Measurements from ENCODE around the gene FBXL14.

The FBXL14 gene, protein sequence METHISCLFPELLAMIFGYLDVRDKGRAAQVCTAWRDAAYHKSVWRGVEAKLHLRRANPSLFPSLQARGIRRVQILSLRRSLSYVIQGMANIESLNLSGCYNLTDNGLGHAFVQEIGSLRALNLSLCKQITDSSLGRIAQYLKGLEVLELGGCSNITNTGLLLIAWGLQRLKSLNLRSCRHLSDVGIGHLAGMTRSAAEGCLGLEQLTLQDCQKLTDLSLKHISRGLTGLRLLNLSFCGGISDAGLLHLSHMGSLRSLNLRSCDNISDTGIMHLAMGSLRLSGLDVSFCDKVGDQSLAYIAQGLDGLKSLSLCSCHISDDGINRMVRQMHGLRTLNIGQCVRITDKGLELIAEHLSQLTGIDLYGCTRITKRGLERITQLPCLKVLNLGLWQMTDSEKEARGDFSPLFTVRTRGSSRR

DNA sequence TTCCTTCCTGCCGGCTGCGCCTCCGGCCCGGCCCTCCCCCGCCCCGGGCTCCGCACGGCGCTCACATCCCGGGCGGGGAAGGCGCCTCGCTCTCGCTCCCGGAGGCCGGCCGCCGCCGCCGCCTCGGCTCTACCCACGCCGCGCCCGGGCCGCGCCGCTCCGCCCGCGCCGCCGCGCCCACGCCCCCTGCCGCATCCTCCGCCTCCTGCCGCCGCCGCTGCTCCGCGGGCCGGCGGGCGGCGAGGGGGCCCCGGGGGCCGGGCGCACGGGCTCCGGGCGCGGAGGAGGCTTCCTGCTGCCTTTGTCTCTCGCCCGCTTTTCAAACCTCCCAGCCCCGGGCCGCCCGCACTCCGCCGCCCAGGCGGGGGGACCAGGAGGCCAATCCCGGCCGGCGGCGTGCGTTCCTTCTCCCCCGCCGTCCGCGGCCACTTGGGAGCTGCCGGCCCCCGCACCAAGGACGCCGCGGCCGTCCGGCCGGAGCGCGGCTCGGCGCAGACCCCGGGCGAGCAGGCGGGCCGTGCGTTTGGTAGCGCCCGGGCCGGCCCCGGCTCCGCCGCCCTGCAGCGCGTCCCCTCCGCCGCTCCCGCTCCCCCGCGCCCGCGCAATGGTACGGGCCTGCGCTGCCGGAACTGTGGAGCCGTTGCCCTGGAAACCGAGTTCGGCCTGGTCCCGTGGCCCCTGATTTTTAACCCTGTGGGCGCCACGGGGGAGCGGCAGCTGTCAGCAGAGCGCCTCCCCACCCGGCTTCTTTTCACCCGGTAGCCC, at the start of gene FBXL14:
Gene FBXL14, minus strand, starts transcription at position 321 of the 765 bp plus-strand sequence. CDS start 515 bp downstream, outside the sequence.
- peak; percentile 94 for DNase-seq

DNA sequence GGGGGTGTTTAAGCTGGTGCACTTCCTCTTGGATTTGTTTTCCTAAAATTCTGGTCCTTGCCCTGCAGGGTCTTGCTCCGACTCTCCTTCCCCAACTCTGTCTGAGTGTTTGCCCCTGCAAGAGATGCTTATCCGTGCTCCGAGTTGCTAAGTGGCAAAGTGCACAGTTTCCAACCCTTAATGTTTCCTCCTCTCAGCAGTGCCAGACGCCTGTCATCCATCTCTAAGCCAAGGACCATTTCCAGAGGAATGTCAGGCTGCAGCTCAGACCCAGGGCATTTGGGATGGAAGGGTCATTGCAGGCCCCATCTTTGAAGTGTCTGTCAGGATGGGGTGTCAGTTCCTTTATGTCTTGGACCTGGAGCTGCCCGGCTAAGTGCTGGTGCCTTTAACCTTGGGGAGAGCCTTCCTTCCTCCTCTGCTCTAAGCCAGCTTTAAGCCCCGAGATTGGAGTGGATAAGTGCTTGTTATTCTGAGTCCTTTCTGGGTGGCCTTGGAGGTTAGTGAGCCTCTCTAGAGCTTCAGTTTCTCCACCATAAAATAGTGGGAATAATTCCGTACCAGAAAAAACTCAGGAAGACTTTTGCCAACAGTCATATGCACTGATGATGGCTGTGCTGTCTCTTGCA, 49.6 kb upstream of the FBXL14 start:
- no peak for DNase-seq

DNA sequence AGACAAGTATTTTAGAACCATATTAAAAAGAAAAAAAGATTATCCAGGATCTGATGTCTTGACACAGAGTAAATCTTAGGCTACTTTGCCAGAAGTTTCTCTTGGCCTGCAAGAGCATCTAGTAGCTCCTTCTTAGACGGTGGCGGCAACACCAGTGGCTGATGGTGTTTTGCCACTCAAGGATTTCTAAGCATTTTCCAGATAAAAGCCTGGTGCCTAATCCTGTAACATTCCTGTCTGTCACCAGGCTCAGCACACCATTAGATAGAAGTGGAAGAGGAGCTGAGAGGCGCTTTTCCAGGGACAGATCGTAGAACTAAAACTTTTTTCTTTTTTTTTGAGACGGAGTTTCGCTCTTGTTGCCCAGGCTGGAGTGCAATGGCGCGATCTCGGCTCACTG, 48.7 kb upstream of the FBXL14 start:
- no peak for DNase-seq

DNA sequence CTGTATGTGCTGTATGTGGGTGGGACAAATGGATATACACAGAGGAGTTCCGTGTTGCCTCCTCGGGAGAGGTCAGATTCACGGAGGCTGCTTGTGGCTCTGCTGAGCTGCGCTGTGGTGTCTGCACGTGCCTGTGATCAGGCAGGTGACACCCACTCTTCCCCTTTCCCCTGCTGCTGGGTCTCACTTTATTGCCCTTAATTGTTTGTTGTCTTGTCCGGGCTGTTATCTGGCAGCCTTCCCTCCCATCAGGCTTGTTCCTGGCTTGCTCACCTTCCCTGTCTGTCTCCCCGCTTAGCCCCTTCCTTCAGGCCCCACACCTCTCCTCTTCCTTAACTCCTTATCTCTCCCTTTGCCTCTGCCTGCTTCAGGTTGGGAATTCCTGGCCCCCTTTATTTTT, 48.1 kb upstream of the FBXL14 start:
- peak; percentile 25 for DNase-seq

DNA sequence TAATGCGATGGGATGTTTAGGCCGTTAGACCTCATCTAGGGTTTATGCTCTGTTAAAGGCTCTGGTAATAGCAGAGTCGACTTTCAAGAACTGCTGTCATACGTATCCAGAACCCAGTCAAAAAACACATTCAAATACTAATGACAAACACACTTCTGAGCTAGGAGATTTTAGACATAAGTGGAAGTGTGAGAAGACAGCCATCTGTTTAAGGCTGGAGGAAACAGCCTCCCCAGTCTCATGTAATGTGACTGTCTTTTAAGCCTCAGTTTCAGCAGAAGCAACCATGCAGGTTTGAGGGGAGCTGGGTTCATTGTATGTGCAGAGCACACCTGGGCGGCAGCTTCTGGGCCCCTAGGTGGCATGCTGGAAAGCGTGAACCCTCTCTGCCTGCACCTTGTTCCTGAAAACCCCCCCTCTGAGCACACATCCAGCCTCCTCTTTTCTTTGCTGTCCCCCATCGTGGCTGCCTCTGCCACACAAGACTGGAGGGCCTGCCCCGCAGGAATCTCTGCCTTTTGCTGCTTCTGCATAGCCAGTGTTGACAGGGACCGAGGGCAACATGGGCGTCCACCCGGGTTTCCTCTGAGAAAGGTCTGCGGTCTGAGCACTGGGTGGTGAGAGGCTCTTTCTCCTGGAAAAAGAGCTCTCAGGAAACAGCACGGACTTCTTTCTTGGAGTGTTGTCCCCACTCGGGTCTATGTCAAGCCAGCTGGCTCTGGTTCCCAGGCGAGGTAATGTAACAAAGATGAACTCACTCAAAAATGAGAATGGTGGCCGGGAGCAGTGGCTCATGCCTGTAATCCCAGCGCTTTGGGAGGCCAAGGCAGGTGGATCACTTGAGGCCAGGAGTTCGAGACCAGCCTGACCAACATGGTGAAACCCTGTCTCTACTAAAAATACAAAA, 46.2 kb upstream of the FBXL14 start:
- DNase-seq, result no peak

DNA sequence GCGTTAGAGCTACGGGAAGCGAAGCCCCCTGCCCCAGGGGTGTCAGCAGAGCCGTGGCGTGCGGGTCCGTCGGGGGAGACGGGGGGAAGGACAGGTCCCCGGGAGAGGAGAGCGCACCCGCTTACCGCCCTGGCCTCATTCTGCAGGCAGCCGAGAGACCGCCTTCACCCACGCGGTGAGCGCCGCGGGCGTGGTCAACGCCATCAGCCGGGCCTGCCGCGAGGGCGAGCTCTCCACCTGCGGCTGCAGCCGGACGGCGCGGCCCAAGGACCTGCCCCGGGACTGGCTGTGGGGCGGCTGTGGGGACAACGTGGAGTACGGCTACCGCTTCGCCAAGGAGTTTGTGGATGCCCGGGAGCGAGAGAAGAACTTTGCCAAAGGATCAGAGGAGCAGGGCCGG, 45.2 kb upstream of the FBXL14 start:
- no peak for DNase-seq

DNA sequence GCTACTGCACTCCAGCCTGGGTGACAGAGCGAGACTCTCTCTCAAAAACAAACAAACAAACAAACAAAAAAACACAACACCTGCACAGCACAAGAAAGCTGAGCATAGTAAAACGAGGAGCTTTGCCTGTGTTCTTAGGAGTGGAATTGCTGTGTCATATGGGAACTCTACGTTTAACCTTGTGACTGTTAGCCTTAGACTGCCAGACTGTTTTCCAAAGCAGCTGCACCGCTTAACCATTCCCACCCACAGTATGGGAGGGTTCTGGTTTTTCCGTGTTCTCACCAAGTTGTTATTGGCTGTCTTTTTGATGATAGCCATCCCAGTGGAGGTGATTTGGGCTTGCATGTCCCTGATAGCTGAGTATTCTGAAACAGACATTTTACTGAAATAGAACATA, 43.8 kb upstream of the FBXL14 start:
- no peak for DNase-seq

DNA sequence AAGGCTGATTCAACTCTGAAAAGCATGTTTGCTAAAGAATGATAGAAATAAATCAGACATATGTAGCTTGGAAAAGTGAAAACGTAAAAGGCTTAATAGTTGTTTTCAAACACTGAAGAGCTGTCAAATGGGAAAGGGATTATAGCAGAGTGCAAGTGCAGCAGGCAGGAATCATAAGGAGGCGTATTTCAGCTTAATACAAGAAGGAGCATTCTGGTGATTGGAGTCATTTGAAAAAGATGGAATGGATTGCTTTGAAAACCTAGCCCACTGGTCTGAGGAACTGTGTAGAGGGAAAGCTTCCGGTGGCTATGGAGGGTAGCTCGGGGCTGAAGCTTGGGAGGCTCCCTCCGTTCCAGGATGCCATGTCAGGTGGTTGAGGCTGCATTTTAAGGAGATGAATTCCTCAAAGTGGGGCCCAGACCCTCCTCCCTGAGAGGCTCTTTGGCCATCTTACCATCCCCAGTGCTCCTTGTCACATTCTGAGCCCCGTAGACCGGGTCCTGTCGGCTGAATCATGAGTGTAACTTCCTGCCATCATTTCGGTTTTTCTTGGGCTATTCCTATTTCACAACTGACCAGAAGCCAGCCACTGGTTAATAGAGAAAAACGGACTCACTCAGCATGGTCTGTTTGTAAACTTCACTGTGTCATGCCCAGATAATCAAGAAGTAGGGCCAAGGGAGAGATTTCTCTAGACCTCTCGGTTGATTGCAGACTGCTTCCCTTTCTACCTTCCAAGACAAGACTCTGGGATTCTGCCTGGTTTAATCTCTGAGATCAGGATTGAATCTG, 41.1 kb upstream of the FBXL14 start:
- DNase-seq, result no peak

DNA sequence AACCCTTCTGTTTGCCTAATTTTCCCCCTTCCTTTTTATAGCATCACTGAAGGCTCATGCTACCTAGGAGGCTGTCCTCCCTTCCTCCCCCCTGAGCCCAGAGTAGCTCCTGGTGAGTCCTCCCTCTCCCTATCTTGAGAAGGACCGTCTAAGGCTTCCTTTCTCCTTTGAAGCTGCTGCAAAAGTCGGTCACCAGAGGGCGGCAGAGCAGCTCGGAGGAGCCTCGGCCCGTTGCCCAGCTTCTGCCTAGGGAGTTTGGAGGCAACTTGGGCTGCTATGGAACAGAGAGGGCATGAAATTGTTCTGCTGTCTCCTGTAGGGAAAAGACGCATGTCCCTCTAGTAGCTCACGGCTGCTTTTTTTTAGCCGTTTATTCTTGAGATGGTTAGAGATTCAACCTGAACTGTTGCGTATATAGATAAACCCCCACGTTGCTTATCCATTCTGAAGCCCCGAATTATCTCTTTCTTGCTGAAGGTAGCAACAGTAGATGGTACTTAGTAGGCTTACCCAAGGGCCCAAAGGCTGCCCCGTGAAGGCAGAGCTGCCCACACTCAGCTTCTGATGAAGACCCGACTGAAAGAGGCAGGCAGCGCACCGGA, 40.3 kb upstream of the FBXL14 start:
- peak; percentile 47 for DNase-seq

DNA sequence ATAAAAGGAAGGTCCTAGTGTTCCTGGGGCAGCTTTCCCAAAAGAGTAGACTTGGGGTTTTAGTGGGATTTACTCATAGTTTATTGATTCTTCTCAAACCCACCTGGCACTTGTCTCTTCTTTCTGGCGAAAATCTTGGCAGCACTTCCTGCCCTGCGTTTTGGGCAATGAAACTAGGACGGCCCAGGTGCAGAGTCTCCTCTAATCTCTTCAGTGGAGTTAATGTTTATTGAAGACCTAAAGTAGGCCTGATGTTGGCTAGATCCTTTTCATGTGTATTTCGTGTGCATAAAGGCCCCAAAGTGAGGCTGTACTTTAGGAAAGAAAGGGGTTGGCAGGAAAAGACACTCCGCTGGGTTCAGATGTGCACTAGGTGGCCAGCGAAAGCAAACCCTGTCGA, 39.8 kb upstream of the FBXL14 start:
- no peak for DNase-seq

DNA sequence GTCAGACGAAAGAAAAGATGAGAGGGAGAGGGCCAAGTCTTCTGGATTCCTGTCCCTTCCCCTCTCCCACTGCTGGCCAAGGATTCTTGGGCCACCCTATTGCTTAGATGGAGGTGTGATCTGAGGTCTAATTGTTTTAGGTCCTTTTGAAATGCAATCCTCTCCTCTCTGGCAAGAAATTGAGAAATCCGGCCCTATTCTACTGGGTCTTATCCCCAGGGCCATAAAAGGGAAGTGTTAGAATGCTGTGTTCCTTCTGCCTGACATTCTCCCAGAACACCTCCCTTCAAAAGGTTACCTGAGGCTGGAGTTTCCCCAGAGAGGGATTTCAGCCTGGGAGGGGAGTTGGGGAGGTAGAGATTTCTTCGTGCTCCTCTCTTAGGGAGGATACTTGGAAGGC, 39.1 kb upstream of the FBXL14 start:
- no peak for DNase-seq

DNA sequence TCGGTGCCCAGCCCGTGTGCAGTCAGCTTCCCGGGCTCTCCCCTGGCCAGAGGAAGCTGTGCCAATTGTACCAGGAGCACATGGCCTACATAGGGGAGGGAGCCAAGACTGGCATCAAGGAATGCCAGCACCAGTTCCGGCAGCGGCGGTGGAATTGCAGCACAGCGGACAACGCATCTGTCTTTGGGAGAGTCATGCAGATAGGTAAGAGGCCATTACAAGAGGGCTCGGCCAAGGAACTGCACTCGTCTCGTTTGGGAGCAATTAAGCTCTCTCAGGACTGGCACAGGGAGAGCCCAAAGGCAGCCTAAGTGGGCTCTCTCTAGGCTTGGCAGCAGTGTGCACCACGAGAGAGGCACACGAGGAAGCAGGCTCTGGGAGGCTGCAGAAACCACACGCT, 38.3 kb upstream of the FBXL14 start:
- DNase-seq, result no peak

DNA sequence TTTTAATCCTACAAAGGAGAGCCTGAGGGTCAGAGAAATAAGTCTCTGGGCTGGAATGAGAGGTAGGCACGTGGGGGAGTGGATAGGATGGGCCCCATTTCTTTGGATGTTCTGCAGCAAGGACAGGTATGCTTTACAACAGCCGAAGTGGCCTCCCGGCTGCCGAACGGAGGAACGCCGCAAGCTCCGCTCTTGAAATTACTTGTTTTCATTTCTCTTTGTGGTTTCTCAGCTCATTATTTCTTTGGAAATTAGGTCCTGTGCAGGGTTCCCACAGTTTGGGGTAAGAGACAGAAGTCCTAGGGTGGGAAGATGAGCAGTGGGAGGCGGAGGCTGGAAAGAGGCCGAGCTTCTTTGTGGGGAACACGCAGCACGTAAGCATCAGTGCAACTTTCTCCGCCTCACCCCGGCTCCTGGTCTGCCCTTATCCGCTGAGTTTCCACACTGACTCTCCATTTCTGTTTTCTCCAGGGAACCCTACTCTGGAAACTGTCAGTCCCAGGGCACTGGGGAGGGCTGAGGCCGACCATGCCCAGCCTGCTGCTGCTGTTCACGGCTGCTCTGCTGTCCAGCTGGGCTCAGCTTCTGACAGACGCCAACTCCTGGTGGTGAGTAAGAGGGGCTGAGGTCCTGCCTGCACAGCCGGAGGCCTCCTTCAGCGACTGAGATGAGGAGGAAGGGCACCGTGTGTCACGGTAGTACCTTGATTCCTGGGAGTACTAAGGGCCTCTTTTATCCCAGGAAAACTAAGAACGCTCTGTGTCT, 36.6 kb upstream of the FBXL14 start:
- DNase-seq, result no peak

DNA sequence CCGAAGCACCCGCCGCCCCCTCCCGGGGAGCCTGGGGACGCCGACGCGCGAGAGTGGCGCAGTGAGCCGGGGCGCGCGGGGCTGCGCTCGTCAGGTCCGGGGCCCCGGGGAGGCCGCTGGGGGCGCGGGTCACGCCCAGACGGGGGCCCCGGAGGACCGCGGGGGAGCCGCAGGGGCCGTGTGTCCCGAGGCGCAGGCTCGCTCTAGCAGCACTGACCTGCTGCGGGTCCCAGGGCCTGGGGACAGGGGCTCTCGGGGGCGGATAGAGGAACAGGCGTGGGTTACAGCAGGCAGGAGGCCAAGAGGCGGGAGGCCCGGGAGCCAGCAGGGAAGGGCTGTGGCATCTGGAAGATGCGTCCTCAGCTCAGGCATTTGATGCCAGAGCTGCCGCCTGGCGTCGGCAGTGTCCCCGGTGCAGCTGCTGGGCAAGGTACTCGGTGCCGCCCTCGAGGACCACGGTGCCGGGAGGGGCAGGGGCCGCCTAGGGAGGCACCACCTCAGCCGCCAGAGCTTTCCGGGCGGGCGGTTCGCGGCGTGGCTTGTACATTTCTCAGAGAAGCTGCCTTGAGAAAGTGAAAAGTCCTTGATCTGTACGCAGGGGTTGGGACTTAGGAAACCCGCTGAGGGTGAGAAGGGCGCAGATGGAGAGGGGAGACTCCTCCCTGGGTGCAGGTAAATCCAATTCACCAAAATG, 35.9 kb upstream of the FBXL14 start:
- peak; percentile 73 for DNase-seq

DNA sequence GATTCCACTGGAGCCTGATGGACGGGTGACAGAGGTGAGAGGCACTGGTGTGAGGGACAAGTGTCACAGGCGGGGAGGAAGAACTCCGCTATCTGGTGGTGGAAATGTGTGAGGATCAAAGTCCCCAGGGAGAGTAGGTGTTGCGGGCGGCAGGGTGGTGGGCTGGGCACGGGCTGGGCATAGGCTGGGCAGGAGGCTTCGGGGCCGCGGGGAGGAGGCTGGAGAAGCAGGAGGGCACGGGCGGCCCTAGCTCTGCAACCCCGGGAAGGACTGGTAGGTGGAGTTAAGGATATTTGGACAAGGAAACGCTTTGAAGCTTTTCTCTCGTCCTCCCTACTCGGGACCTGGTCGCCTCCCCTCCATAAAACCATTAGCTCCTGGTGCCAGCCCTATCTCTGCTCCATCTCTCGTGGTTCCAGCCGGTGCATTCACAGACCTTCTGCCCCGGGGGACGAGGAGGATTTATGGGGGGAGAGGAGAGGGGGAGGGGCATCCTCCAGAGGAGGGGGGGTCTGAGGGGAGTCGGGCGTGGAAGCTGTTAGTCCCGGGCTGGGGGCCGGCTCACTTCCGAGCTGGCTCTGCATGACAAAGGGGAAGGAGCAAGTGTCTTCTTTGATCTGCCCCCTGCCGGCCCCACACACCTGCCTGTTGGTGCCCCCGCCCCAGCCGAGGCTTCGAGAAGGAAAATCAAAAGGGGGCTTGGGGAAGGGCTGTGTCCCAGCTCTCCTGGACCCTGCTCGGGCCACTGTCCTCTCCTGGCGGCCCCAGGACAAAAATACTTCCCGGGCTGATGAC, 35.2 kb upstream of the FBXL14 start:
- peak; percentile 71 for DNase-seq

DNA sequence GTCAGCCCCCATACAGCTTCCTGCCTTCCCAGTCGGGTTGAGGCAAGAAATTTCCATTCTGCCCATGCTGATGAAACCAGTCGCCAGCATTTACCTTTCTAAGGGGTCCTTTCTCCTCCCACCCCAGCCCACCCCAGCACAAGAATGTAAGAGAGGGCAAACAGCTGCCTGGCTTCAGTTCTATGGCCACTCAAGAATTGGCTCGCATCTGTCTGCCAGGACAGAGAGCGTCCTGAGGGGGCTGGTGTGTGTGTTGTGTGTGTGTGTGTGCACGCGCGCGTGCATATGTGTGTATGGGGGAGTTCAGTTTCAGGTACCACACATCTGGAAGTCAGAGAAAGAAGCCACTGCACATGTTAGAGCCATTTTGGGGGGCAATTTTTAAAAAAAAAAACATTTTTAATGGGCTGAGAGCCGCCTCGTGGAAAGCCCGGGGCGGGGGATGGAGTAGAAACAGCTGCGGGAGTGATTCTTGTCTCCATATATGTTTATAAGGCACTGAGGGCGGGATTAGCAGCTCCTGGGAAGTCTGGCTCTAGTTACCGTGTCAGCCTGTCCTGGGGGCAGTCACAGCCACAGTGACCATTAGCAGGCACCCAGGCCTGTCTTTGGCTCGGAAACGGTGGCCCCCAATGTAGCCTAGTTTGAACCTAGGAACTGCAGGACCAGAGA, 34.4 kb upstream of the FBXL14 start, which contains the start of gene WNT5B:
Gene WNT5B, plus strand, starts transcription at position 566 of the 672 bp plus-strand sequence. CDS start 2,124 bp downstream, outside the sequence.
- DNase-seq, result no peak

DNA sequence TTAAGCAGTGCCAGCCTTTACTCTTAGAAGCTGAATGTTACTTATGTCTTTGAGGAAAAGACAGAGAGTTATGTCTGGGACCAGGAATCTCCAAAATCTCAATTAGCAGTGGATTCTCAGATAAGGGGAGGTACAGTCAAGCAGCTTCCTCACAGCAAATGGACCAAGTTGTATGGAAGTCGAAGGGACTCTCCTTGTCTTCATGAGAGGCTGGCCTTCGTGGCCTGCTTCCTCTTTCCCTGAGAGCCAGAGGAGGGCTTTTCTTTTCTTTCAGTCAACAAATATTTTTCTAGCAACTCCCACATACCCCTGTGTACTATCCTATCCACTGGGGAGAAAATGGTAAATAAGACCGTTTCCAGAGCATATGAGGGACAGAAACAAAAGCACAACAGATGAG, 28.0 kb upstream of the FBXL14 start:
- no peak for DNase-seq

DNA sequence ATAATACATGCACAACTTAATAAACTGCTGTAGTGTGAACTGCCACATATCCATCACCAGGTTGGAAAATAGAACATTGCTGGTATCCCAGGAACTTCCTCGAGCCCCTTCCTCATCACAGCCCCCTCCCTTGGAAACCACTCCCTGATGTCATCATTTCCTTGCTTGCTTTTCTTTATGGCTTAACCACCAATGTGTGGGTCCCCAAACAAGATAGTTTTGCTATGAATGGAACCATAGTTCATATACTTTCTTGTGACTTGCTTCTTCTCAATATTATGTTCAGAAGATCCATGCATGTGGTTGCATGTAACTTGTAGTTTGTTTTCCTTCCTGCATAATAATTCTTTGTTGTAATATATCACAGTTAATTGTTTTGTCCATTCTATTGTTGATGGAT, 25.7 kb upstream of the FBXL14 start:
- no peak for DNase-seq
